GM12875 (cell line): ENCODE results near the gene PKN3.

Experiments
- H3K4me3 ChIP-seq: one replicate; pipeline ENCODE4 v1.5.1; 2011; ENCODE audit warnings: low read depth, low read length, control low read depth
- TF ChIP-seq, protein P1 (sequence below): IDR thresholded peaks from 2 replicates; pipeline ENCODE4 v1.5.1; 2011; ENCODE audit warnings: low read depth, mild to moderate bottlenecking, control low read depth, inconsistent platforms, low read length, moderate library complexity, borderline replicate concordance; ENCODE audit not compliant: insufficient read depth

The PKN3 gene

GRCh38 chr9:128669786-128670185 lies 32.5 kb upstream of the PKN3 start:
- TF ChIP-seq, protein P1, sequence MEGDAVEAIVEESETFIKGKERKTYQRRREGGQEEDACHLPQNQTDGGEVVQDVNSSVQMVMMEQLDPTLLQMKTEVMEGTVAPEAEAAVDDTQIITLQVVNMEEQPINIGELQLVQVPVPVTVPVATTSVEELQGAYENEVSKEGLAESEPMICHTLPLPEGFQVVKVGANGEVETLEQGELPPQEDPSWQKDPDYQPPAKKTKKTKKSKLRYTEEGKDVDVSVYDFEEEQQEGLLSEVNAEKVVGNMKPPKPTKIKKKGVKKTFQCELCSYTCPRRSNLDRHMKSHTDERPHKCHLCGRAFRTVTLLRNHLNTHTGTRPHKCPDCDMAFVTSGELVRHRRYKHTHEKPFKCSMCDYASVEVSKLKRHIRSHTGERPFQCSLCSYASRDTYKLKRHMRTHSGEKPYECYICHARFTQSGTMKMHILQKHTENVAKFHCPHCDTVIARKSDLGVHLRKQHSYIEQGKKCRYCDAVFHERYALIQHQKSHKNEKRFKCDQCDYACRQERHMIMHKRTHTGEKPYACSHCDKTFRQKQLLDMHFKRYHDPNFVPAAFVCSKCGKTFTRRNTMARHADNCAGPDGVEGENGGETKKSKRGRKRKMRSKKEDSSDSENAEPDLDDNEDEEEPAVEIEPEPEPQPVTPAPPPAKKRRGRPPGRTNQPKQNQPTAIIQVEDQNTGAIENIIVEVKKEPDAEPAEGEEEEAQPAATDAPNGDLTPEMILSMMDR, result no peak
- no peak overlapping the region for H3K4me3 ChIP-seq

GRCh38 chr9:128675382-128675781 lies 26.9 kb upstream of the PKN3 start:
- H3K4me3 ChIP-seq, result no peak overlapping the region
- TF ChIP-seq, protein P1, result no peak

DNA sequence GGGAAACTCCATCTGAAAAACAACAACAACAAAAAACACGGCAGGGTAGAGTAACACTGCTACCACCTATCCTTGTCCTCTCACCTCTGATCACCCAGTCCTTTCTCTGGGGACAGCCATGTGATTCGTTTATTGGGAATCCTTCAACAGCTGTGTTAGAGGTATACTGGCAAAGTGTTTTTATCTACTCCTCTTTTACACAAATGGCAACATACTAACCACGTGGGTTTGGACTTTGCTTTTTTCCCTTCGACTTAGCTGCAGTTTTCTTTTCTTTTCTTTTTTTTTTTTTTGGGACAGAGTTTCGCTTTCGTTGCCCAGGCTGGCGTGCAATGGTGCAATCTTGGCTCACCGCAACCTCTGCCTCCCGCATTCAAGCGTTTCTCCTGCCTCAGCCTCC lies 24.5 kb upstream of the PKN3 start:
- TF ChIP-seq, protein P1, result no peak
- H3K4me3 ChIP-seq, result no peak overlapping the region

DNA sequence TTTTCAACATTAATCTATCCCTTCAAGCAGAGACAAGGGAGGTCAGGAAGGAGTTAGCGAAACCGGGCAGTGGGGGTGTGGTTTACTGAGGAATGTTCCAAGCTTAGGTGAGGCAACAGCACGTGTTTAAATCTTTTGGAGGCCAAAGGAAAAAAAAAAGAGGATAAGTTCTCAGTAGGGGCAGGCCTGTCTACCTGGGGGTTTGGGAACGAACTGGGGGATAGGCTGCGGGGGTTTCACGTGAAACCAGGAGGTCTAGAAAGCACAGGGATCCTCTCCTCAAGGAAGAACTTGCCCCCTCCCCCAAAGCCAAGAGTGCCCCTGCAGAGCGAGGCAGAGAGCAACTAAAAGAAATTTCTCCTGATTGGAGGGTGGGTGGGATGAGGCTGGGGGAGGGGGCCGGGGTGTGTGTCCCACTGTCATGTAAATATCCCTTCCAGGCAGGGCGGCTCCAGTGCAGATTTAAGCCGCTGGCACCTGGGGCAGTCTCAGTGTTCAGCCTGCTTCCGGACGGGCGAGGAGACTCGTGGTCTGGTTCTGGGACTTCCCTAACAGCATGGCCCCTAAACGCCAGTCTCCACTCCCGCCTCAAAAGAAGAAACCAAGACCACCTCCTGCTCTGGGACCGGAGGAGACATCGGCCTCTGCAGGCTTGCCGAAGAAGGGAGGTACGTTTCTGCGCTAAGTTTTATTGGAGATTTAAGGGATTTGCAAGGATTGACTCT lies 18.8 kb upstream of the PKN3 start:
- TF ChIP-seq, protein P1, result no peak

DNA sequence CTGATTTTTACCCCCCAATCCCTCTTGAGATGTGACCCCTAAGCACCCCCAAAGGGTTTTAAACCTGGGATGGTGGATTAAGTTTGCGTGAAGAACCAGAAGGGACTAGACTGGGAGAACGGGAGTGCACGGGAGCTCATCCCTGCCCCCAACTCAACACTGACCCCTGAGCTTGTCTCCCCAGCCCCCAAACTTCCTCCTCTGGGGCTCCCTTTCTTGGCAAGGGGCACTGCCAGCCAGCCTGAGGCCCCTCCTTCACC lies 18.3 kb upstream of the PKN3 start:
- peak overlapping the region; percentile 66 for H3K4me3 ChIP-seq
- TF ChIP-seq, protein P1, result no peak

More for the DNA sequence above, 18.8 kb upstream of the PKN3 start:
- H3K4me3 ChIP-seq, result peak overlapping the region; percentile 66

DNA sequence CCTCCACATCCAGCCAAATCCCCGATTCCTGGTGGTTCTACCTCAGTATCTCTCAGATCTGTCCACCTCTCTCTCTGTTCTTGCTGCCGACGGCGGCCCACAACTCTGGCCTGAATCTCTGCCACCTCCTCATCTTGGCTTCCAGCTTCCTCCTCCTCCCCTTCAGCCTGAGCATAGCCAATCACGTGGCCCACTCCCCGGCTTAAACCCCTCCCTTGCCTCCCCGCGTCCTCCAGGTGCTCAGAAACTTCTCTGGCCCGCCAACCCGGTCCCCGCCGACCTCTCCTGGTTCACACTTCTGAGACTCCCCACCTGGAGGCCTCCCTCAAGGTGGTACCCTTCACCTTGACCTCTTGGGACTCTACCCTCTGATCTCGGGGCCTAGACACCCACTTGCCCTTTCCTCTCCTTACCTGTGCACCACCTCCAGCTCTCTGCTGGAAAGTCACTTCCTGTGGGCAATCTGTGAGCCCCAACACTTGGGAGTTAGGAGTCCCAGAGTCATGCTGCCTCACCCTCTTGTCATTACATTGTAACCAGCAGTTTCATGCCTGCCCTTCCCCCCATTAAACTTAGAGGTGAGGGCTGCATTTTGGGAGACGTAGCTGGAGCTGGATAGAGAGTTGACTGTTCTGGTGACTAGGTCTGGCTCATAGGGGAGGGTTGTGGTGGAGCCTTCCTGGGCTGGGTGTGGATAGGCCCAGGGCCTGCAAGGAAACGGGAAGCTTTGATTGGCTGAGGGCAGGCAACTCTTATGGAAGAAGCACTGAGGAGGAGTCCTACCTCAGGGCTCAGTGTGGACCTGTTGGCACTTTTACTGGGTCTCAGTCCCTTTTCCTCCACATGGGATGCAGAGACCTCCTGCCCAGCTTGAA lies 17.7 kb upstream of the PKN3 start:
- H3K4me3 ChIP-seq, result peak overlapping the region; percentile 66
- TF ChIP-seq, protein P1, result no peak
